Transverse colon (tissue), 4 donors: ENCODE measurements around the gene STAB2. TPM values are rescaled to one million over a fixed set of nuclear protein-coding genes. Genes with fewer than 3 reads are reported as not detected.
A peak's percentile ranks its signal among the peaks of the same experiment; 100 is the strongest.

Source experiments
- DNase-seq: peaks from one replicate; pipeline ENCODE4 v3.0.0-alpha.2; 2019
- H3K27ac ChIP-seq, 4 donors: fragments of 200-600 bp; sonication (generic); 2 replicates each; pipeline ENCODE4 v1.5.1; 2016 to 2018; ENCODE audit warnings: inconsistent platforms in 4 of 4
- H3K27me3 ChIP-seq: fragments of 200-600 bp; sonication (generic); 2 replicates; pipeline ENCODE4 v1.5.1; 2017; ENCODE audit warnings: inconsistent platforms
- H3K36me3 ChIP-seq, 4 donors: fragments of 200-600 bp; sonication (generic); 2 replicates each; pipeline ENCODE4 v1.5.1; 2017 to 2019; ENCODE audit warnings: inconsistent platforms in 4 of 4
- H3K4me1 ChIP-seq, 4 donors: fragments of 200-600 bp; sonication (generic); 2 replicates each; pipeline ENCODE4 v1.5.1; 2017 to 2020; ENCODE audit warnings: inconsistent platforms in 4 of 4
- H3K4me3 ChIP-seq, 4 donors: fragments of 200-600 bp; sonication (generic); 1 replicate in 1 of 4; 2 replicates in 3 of 4; pipeline versions ENCODE4 v1.5.1 to v1.6.1; 2017 to 2019; ENCODE audit warnings: inconsistent platforms in 4 of 4
- H3K9me3 ChIP-seq, 2 donors: fragments of 200-600 bp; sonication (generic); 2 replicates each; pipeline ENCODE4 v1.5.1; 2017 to 2019; ENCODE audit warnings: inconsistent platforms in 2 of 2
- CTCF ChIP-seq, 5 experiments: fragments of 200-600 bp in 3 of 5; fragments of 450-650 bp in 2 of 5; sonication (generic) in 3 of 5; IDR thresholded peaks; 1 replicate in 2 of 5; 2 replicates in 3 of 5; pipeline ENCODE4 v1.5.1; 2016 to 2017; ENCODE audit warnings: antibody characterized with exemption in 5 of 5, inconsistent platforms in 3 of 5, mild to moderate bottlenecking in 2 of 5, moderate library complexity in 1 of 5
- EP300 ChIP-seq: sonication (generic); formaldehyde crosslinking; IDR thresholded peaks from one replicate; pipeline ENCODE4 v1.6.1; 2017; ENCODE audit warnings: antibody characterized with exemption, low read depth
- POLR2A ChIP-seq: fragments of 450-650 bp; IDR thresholded peaks from one replicate; pipeline ENCODE4 v1.6.1; 2016; ENCODE audit warnings: antibody characterized with exemption, mild to moderate bottlenecking, moderate library complexity
- POLR2AphosphoS5 ChIP-seq, 3 donors: sonication (generic); formaldehyde crosslinking; IDR thresholded peaks; one replicate each; pipeline ENCODE4 v1.6.1; 2016; ENCODE audit warnings: antibody characterized with exemption in 3 of 3
- WGBS, 2 donors: methylation state at CpG; one replicate each; pipeline ENCODE4 v1.1.5; 2018; ENCODE audit warnings: low coverage in 1 of 2; 5-methylcytosine and 5-hydroxymethylcytosine counted together
- in situ Hi-C, 4 donors: fragments of 200-750 bp; cut with MboI; loops; one replicate each; pipeline versions ENCODE4 v1.15.0 to v1.15.1; 2017; ENCODE audit warnings: low sequenced_read_pairs in 3 of 4, low pct_ligation_motif_present in 1 of 4, low pct_unique_long_range_greater_than_20kb in 1 of 4
- intact Hi-C: fragments of 100-400 bp; cut with DNase I; formaldehyde crosslinking; loops from one replicate; pipeline ENCODE4 v1.15.1; 2023; ENCODE audit warnings: low total_unique reads
- total RNA-seq, 4 donors: library from RNA; depleted of rRNA; stranded (reverse); fragments of >200 nt; gene quantifications; one replicate each; pipeline ENCODE4 v1.1.0, GENCODE V29; 2016

STAB2 gene
- total RNA-seq, 4 donors from 2014 or later, result 0.48 to 1.9 (median 1.1) TPM; not detected in 1

GRCh38 chr12:103783744-103784664, 196.9 kb downstream of the STAB2 start:
- intact Hi-C loops, result loop anchor here (2.0 kb wide), 1 partner anchor 47 kb away; no protein-coding TSS in a partner anchor

GRCh38 chr12:103785243-103786031, 198.4 kb downstream of the STAB2 start:
- 72 to 76% methylated on average over 3 to 4 of the region's 4 CpGs for WGBS, 2 donors
- peak overlapping the region in 2 of 4 donors; percentile 2 to 58 for H3K27ac ChIP-seq

More at GRCh38 chr12:103783744-103784664, 196.9 kb downstream of the STAB2 start:
- no peaks in the 10 kb centered on the region for H3K27me3 ChIP-seq
- DNase-seq, result peak; percentile 46
- 69 to 90% methylated on average over 2 to 5 of the region's 5 CpGs for WGBS, 2 donors
- no peak for TF ChIP-seq EP300
- peak in 1 of 3 donors; percentile 26 for TF ChIP-seq POLR2AphosphoS5 (IDR thresholded peaks at IDR 0.05)
- TF ChIP-seq CTCF (IDR thresholded peaks at IDR 0.05), result peak in 3 of 5 experiments; percentile 14 to 56 (median 35)
- peaks cover 0 to 10% (median 0%) of the 10 kb centered on the region in 4 donors for H3K36me3 ChIP-seq
- peak overlapping the region in 3 of 4 donors; percentile 44 to 58 (median 51) for H3K27ac ChIP-seq
- in situ Hi-C loops, result no loop called here
- H3K9me3 ChIP-seq, result no peaks in the 10 kb centered on the region
- peaks cover 0 to 16% (median 0%) of the 10 kb centered on the region in 4 donors for H3K4me1 ChIP-seq
- no peak overlapping the region for H3K4me3 ChIP-seq

GRCh38 chr12:103786201-103786600, 199.1 kb downstream of the STAB2 start:
- Histone ChIP-seq H3K36me3 (peaks cover 0 to 10% (median 0%) of the 10 kb centered on the region in 4 donors), H3K27ac (no peak overlapping the region)
- intact Hi-C loops, result no loop called here

More at GRCh38 chr12:103785243-103786031, 198.4 kb downstream of the STAB2 start:
- in situ Hi-C loops, result no loop called here
- Histone ChIP-seq H3K4me1 (peaks cover 0 to 16% (median 0%) of the 10 kb centered on the region in 4 donors), H3K4me3 (no peak overlapping the region), H3K9me3 (no peaks in the 10 kb centered on the region), H3K36me3 (peaks cover 0 to 10% (median 0%) of the 10 kb centered on the region in 4 donors), H3K27me3 (no peaks in the 10 kb centered on the region)
- TF ChIP-seq POLR2A (no peak), CTCF (IDR thresholded peaks at IDR 0.05) (no peak), EP300 (no peak), POLR2AphosphoS5 (IDR thresholded peaks at IDR 0.05) (no peak)
- intact Hi-C loops, result no loop called here
- DNase-seq, result no peak

More at GRCh38 chr12:103786201-103786600, 199.1 kb downstream of the STAB2 start:
- no peak for DNase-seq
- Histone ChIP-seq H3K9me3 (no peaks in the 10 kb centered on the region), H3K27me3 (no peaks in the 10 kb centered on the region), H3K4me1 (peaks cover 0 to 16% (median 0%) of the 10 kb centered on the region in 4 donors), H3K4me3 (no peak overlapping the region)
- in situ Hi-C loops, result no loop called here
- no peak for TF ChIP-seq POLR2AphosphoS5 (IDR thresholded peaks at IDR 0.05)
- TF ChIP-seq POLR2A, result no peak
- TF ChIP-seq EP300, result no peak
- TF ChIP-seq CTCF (IDR thresholded peaks at IDR 0.05), result no peak
